GM19035 (cell line): ENCODE data around the gene TMEM119.
A peak's percentile ranks its signal among the peaks of the same experiment; 100 is the strongest.

Source experiments
- ATAC-seq: cut with Tn5 transposase; IDR thresholded peaks from one replicate; pipeline ENCODE4 v1.9.1; 2021; ENCODE audit not compliant: unreplicated experiment

TMEM119 gene

DNA sequence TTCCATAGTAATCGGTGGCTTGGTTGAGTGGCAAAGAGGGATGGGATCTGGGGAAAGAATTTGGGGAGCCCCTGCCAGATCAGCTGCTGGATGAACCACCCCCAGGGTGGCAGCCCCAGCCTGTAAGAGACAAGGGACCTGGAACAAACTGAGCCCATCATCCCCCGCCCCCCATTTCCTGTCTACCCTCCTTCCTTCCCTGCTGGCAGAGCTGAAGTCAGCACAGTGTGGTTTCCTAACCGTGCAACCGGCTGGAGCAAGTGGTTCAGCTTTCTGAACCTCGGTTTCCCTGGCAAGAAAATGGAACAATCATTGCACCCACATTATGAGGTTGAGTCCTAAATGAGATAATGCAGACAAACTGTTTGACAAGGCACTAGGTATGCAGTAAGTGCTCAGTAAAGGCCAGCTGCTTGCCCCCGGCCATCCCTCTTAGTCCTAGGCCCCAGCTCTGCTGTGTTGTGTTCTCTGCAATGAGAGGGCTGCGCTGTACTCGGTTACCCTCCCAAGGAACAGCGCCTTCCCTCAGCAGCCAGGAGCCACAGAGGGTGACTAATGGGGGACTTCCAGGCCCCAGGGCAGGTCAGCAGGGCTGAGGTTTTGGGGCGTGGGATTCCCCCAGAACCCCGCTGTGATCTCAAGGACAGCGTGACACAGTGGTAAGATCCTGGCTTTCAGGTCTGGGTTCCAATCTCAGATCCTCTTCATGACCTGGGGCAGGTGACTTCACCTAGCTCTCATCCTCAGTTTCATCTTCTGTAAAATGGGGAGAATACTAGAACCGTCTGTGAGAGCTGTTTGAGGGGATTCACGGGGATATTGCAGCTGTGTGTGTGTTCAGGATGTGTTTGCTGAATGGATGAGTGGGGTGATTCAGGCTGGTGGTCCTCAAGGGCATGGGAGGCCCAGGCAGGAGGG is 19.3 kb upstream of the TMEM119 start:
- peak; percentile 74 for ATAC-seq

DNA sequence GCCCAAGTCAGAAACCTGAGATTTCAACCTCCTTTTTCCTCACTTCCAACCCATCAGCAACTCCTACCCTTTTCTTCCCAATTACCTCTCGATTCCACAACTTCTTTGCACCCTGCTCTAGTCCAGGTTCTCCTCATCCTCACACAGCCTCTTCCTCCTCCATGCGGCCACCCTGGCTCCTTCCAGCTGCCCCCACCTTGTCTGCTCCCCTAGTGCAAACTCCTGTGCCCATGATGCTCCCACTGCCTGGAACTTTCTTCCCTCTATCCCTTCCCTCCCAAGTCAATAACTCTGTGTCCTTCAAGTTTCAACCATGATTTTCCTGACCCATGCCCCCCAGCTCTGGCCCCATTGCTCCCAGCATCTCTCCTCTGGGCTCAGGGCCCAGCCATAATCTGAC is 18.5 kb upstream of the TMEM119 start:
- no peak for ATAC-seq

DNA sequence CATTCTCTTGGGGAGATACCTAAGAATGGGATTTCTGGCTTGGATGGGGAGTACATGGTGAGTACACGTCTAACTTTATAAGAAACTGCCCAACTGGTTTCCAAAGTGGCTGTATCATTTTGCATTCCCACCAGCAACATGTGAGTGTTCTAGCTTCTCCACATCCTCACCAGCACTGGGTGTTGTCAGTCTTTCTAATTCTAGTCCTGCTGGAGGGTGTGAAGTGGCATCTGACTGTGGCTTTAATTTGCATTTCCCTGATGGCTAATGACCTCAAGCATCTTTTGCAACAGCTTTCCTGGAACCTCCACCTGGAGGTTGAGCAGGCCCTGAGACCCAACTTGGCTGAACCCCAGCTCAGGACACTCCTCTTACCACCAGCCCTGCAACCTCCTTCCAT is 18.0 kb upstream of the TMEM119 start:
- no peak for ATAC-seq

DNA sequence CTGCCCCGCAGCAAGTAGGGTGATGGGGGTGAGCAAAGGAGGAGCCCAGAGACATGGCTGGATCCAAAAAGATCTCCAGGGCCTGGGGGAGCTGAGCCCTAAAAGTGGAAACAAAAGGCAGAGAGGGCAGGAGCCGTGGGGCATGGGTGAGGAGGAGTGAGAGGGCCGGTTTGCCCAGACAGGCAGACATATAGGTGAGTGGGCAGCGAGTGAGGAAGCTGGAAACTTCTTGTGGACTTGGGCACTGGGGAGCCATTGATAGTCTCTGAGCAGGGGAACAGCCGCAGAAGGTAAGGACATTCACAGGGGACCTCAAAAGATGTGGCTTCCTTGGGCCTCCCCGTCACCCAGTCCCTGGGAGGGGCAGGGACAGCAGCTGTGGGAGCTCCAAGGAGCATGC is 16.8 kb upstream of the TMEM119 start:
- no peak for ATAC-seq

DNA sequence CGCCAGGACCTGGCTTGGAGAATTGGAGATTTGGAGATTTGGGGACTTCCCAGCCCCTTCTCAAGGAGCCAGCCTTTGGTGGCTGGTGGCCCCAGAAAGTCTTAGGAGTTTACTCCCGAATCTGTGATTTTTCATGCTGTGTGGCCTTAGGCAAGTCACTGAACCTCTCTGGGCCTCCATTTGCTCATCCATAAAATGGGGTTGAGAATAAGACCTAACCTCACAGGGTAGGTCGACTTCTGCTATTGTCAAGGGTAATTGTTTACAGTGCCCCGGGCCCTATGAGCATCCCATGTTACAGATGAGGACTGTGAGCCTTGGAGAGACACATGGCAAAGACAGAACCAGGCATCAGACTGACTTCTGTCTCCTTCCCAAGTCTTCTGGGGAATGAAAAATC is 16.2 kb upstream of the TMEM119 start:
- ATAC-seq = no peak

DNA sequence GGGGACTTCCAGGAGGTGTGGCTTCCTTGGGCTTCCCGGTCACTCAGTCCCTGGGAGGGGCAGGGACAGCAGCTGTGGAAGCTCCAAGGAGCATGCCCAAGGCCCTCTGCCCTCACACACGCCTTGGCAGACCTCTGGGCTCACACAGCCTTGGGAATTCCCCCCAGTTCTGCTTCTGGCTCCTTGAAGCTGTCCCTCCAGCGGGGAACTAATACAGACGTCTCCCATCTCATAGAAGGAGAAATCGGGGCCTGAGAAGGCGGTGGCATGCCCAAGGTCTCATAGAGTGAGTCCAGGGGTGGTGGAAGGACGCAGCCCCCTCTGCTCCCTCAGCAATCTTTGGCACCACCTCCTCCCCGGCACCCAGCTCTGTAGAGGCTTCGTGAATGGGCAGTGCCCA is 15.7 kb upstream of the TMEM119 start:
- no peak for ATAC-seq

DNA sequence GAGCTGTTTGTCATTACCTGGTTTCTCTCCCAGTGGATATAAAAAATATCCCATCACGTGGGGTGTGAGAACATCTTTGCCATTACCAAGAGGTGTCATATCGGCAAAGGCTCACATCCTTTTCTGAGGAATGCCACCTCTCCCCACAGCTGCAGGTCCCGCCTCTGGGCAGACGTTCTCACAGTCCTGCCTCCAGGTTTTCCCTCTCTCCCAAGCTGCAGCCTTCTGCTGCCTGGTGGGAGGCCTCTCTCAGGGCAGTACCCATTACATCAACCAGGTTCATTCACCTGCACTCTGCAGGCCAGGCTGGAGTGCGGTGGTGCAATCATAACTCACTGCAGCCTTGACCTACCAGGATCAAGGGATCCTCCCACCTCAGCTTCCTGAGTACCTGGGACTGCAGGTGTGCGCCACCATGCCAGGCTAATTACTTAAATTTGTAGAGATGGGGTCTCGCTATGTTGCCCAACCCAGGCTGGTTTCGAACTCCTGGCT is 15.0 kb upstream of the TMEM119 start:
- ATAC-seq = no peak

DNA sequence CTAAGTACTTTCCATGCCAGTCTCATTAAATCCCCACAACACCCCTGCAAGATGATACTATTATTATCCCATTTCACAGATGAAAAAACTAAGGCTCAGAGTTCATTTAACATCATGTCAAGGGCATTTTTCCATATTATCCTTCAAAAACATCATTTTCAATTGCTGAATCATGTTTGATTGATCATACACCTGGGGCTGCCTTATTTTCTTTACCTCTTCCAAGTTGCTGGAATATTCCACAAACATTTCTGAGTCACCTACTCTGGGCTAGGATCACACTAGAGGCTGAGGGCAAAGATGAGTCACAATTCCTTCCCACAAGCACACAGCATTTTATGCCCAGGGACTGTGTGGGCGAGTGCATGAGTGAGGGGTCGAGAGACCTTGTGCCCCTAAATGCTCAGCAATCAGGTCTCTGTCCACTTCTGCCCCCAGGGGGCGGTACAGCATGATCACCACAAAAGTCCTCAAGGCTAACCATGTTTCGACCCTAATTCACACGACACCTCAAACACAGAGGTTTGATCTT is 14.1 kb upstream of the TMEM119 start:
- ATAC-seq = no peak

DNA sequence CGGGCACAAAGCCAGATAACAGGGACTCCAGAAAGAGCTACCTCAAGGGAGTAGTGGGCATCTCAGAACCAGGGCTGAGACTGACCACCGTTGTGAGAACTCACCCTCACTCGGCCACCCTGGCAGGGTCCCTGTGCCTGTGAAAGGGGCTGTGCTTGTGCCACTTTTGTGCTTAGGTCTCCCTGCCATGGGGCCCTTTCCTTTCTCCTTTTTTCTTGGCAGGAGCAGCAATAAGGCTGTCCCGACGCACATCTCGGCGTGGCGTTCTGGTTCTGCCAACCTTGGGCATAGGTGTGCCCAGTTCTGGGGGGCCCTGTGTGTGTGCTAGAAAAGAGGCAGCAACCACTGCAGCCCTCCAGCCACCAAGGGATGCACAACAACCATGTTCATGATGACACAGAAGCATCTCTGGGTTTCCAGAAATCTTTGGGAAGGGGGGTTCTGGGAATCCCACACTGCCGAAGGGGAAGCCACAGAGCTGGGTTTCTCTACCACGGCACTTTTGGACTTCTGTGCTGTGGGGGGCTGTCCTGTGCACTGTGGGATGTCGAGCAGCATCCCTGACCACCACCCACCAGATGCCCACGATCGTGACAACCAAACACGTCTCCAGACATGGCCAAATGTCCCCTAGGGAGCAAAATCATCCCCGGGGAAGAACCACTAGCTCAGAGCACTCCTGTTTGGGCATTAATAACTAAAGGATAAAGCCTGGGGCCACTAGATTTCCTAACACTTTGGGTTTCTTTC is 13.1 kb upstream of the TMEM119 start:
- no peak for ATAC-seq

DNA sequence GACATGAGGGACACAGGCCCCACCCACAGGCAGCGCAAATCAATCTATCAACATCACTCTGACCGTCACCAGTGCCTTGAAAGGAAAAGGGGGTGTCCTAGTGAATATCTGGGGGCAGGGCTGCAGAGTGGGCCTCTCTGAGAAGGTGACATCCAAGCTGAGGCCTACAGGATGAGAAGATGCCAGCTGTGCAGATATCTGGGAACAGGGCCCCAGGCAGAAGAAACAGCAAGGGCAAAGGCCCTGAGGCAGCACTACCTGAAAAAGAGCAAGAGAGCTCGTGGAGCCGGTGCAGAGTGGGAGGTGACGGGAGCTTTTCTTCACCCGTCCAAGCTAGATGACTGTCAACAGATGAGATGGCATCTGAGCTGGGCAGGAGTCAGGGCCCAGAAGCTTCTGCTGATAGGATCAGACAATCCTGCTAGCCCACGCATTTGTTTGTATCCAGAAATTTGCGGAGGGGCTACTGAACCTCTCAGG is 12.5 kb upstream of the TMEM119 start:
- ATAC-seq = no peak

DNA sequence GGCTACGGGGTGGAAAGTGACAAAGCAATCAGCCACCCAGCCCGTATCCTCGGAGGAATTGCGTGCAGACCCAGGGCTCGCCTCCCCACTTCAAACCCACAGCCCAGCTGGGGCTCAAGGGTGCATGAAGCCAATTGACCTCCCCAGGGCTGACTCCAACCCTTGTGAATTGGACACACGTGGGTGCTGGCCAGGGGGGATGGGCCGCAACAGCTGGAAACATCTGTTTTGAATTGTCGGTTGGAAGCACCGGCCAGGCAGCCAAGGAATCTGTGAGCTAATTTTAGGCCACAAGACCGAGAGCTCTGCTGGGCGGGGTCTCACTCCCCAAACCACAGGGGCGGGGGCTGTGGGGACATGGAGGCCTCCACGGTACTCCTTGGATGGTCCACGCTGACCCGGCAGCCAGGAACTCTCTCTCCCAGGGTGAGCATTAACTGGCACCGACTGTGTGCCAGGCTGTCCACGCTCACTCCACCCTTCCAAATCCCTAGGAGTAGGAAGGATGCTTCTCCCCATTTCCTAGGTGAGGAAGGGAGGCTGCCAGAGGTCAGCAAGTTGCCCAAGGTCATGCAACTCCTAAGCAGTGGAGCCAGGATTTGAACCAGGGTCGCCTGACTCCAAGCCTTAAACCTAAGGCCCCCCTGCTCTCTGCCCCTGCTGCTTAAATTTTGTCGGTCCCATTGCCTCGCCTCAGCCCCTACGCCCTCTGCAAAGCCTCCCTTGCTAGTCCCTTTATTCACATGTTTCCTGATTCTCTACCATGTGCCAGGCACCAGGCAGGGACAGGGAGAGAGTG is 11.9 kb upstream of the TMEM119 start:
- no peak for ATAC-seq

DNA sequence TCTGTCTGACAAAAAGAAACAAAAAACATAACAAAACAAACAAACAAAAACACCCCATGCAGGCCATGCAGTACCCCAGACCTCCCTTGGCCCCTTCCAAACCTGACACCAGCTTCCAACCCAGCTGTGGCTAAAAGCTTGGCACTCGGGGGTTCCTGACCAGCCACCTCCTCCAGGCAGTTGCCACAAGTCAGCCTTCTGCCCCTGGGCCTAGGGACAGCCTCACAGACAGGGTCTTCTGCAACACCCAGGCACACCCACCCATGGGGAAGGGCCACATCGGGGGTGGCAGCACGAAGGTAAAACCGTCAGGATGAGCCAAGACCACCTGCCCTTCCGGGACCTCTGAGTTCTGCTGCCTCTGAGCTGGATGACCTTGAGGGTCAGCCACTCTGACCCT is 10.7 kb upstream of the TMEM119 start:
- no peak for ATAC-seq

DNA sequence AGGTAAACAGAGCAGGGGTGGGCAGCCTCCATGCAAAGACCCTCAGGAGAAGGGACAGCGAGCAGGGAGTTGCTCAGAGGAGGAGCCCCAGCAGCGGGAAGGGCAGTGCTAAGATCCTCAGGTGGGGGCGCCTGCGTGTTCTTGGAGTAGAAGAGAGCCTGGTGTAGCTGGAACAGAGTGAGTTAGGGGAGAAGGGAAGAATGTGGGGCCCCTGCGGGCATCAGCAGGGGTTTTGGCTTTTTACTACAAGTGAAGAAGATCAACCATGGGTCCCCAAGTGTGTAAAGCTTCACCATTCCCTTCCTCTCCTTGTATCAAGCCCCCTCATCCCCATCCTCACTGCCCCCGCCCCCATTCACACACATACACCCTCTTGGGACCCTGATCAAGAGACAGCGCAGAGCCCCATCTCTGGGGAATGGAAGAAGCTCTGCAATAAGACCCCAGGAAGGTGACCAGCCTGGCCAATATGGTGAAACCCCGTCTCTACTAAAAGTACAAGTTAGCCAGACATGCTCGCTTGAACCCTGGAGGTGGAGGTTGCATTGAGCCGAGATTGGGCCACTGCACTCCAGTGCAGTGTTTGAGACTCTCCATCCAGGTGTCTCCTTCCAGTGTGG is 10.2 kb upstream of the TMEM119 start:
- no peak for ATAC-seq

DNA sequence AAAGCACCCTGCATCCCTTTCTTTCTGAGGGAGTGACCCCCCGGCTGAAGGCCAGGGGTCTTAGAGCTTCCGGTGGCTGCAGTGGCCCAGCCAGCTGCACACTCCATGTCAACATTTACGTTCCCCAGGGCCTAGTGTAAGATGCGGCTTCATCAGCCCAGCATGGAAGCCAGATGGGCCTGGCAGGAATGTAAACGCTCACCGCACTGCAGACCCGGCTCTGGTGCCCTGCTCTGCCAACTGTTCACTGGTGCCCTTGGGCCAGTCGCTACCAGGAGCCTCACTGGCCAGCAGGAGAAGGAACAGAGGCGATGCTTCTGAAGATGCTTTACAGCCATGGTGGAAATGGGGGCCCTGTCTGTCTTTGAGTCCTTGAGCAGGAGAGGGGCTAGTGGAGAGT is 8.6 kb upstream of the TMEM119 start:
- ATAC-seq = no peak

DNA sequence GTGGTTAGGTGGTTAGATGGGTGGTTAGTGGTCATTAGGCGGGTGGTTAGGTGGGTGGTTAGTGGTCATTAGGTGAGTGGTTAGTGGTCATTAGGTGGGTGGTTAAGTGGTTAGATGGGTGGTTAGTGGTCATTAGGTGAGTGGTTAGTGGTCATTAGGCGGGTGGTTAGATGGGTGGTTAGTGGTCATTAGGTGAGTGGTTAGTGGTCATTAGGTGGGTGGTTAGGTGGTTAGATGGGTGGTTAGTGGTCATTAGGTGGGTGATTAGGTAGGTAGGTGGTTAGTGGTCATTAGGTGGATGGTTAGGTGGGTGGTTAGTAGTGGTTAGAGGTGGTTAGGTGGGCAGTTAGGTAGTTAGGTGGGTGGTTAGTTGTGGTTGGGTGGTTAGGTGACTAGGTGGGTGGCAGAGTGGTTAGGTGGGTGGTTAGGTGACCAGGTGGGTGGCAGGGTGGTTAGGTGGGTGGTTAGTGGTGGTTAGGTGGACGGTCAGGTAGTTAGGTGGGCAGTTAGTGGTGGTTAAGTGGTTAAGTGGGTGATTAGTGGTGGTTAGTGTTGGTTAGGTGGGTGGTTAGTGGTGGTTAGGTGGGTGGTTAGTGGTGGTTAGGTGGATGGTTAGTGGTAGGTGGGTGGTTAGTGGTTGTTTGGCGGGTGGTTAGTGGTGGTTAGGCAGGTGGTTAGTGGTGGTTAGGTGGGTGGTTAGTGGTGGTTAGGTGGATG is 8.0 kb upstream of the TMEM119 start:
- no peak for ATAC-seq

DNA sequence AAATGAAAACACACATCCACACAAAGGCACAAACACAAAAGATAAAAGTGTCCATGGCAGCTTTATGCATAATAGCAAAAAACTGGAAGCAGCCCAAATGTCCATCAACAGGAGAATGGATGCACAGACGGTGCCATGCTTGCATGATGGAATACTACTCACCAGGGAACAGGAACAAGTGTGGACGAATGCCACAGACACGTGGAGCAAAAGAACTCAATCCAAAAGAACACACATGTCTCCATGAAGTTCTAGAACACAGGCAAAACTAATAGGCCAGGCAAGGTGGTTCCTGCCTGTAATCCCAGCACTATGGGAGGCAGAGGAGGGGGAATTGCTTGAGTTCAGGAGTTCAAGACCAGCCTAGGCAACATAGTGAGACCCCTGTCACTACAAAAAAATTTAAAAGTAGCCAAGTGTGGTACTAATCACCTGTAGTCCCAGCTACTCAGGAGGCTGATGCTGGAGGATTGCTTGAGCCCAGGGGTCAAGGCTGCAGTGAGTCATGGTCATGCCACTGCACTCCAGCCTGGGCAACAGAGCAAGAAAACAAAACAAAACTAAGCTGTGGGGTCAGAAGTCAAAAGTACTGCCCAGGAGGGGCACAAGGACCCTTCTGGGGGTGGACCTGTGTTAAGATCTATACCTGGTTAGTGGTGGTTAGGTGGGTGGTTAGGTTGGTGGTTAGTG is 7.3 kb upstream of the TMEM119 start:
- ATAC-seq = no peak

DNA sequence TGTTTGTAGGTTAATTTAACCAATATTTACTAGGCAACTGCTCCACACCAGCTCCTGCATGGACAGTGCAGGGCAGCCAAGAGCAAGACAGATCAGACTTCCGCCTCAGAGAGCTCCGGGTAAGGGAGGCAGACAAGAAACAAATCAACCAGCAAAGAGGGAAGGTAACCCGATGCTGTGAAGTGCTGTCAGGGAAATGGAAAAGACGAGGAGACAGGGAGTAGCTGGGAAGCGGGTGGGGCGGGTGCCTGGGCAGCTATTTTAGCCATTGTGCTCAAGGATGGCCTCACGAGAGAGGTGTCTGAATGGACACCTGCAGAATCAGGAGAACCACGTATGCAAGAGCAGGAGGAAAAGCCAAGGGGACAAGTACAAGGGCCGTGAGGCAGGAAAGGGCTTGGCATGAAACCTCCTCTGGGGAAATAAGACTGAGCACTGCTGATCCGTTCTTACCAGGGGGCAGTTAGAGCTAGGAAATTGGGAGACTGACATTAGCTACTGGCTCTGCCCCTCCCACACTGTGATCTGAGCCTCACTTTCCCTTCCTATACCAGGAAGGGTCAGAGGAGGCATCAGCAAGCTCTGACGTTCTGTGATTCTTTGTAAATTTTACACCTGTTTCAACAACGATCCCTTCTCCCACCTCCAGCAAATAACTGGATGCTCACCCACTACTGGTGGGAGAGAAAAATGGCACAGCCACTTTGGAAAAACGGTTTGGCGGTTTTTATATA is 6.5 kb upstream of the TMEM119 start:
- ATAC-seq = no peak

DNA sequence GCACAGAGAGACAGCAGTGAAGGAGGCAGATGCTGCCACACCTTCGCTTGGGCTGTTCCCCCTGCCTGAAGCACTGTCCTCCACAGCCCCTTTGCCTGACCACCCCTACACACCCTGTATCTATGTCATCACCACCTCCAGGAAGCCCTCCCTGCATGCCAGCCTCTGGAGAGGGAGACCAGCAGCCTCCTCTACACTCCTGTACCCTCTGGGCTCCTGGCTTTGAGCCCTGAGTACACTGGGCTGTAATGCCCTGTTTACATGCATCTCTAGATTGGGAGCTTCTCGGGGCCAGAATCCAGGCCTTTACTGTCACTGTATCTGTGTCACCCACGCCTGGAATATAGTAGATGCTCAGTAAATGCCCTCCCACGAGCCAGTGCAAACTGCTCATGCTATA is 5.9 kb upstream of the TMEM119 start:
- ATAC-seq = no peak
